K562 treated with DMSO at 1 percent for 48 hours (cell line): ENCODE measurements around the gene SNX18. TPM values are rescaled to one million over a fixed set of nuclear protein-coding genes. Genes with fewer than 3 reads are reported as not detected.

ENCODE experiments used
- total RNA-seq: library from RNA; unstranded; fragments of 300-600 nt; gene quantifications from 2 replicates; pipeline ENCODE4 v1.2.3, GENCODE V29; 2022; ENCODE audit warnings: low replicate concordance; ENCODE audit errors: extremely low read depth

SNX18 gene, protein sequence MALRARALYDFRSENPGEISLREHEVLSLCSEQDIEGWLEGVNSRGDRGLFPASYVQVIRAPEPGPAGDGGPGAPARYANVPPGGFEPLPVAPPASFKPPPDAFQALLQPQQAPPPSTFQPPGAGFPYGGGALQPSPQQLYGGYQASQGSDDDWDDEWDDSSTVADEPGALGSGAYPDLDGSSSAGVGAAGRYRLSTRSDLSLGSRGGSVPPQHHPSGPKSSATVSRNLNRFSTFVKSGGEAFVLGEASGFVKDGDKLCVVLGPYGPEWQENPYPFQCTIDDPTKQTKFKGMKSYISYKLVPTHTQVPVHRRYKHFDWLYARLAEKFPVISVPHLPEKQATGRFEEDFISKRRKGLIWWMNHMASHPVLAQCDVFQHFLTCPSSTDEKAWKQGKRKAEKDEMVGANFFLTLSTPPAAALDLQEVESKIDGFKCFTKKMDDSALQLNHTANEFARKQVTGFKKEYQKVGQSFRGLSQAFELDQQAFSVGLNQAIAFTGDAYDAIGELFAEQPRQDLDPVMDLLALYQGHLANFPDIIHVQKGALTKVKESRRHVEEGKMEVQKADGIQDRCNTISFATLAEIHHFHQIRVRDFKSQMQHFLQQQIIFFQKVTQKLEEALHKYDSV
- not detected in 2 replicates for total RNA-seq

DNA sequence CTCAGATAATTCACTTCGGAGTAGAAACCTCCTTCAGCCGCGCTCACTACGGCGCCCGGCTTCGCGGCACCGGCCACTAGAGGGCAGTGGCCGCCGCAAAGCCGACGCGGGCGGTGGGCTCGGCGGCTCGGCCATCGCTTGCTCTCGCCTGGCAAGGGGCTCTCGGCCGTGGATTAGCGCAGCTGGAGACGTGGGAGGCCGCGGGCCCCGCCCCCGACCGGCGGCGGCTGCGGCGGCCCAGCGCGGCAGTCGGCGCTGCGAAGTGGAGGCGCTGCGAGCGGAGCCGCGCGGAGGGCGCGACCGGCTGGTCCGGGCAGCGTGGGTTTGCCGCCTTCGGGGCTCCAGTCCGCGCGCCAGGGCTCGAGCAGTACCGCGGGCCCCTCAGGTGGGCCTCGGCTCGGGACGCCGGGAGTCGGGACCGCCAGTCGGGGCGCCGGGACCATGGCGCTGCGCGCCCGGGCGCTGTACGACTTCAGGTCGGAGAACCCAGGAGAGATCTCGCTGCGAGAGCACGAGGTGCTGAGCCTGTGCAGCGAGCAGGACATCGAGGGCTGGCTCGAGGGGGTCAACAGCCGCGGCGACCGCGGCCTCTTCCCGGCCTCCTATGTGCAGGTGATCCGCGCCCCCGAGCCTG lies at the start of gene SNX18:
SNX18 (plus strand) TSS at position 248 of the 634 bp plus-strand sequence; CDS start at position 442, 194 bp downstream.

Other genes starting within 250 kb of the SNX18 start
- gene ARL15, start 207.2 kb upstream of the SNX18 start, total RNA-seq, result not detected in 2 replicates
- gene HSPB3, start 62.1 kb upstream of the SNX18 start, total RNA-seq, result not detected in 2 replicates